Hepatocyte (in vitro differentiated cells): ENCODE results near the gene EVX2. TPM values are rescaled to one million over a fixed set of nuclear protein-coding genes. Genes with fewer than 3 reads are reported as not detected.

Experiments used
- DNase-seq: peaks from one replicate; pipeline ENCODE4 v3.0.0-alpha.2; 2016; ENCODE audit warnings: low spot score
- H2AFZ ChIP-seq: fragments of 200-600 bp; sonication (generic); 2 replicates; pipeline ENCODE4 v1.6.0; 2016; ENCODE audit warnings: antibody characterized with exemption, mild to moderate bottlenecking
- H3K27ac ChIP-seq: fragments of 200-600 bp; sonication (generic); 2 replicates; pipeline ENCODE4 v1.5.1; 2016; ENCODE audit warnings: mild to moderate bottlenecking
- H3K27me3 ChIP-seq: fragments of 200-600 bp; sonication (generic); 2 replicates; pipeline ENCODE4 v1.6.1; 2016
- H3K36me3 ChIP-seq: fragments of 200-600 bp; sonication (generic); replicated peaks from 2 replicates; pipeline ENCODE4 v1.5.1; 2016; ENCODE audit warnings: low read depth; ENCODE audit not compliant: insufficient read depth
- H3K4me1 ChIP-seq: fragments of 200-600 bp; sonication (generic); 2 replicates; pipeline ENCODE4 v1.5.1; 2016; ENCODE audit warnings: mild to moderate bottlenecking, moderate library complexity; ENCODE audit not compliant: insufficient read depth
- H3K4me2 ChIP-seq: fragments of 200-600 bp; sonication (generic); 2 replicates; pipeline ENCODE4 v1.6.0; 2016
- H3K4me3 ChIP-seq: fragments of 200-600 bp; sonication (generic); 2 replicates; pipeline ENCODE4 v1.5.1; 2016; ENCODE audit warnings: mild to moderate bottlenecking
- H3K79me2 ChIP-seq: fragments of 200-600 bp; sonication (generic); 2 replicates; pipeline ENCODE4 v1.6.0; 2017; ENCODE audit warnings: mild to moderate bottlenecking
- H3K9me2 ChIP-seq: fragments of 200-600 bp; sonication (generic); replicated peaks from 2 replicates; pipeline ENCODE4 v1.6.0; 2017; ENCODE audit warnings: mild to moderate bottlenecking; ENCODE audit not compliant: insufficient read depth
- H3K9me3 ChIP-seq: fragments of 200-600 bp; sonication (generic); 2 replicates; pipeline ENCODE4 v1.5.1; 2016; ENCODE audit warnings: low read depth, mild to moderate bottlenecking
- H4K20me1 ChIP-seq: fragments of 200-600 bp; sonication (generic); 2 replicates; pipeline ENCODE4 v1.6.0; 2016; ENCODE audit warnings: mild to moderate bottlenecking; ENCODE audit not compliant: insufficient read depth, poor library complexity, severe bottlenecking
- EZH2 ChIP-seq: fragments of 200-600 bp; sonication (generic); IDR thresholded peaks from 2 replicates; pipeline ENCODE4 v1.6.1; 2016; ENCODE audit warnings: antibody characterized with exemption, mild to moderate bottlenecking, borderline replicate concordance
- EZH2phosphoT487 ChIP-seq: fragments of 200-600 bp; sonication (generic); IDR thresholded peaks from one replicate; pipeline ENCODE4 v1.6.1; 2018; ENCODE audit warnings: antibody characterized with exemption, mild to moderate bottlenecking, low read depth, moderate library complexity; ENCODE audit not compliant: unreplicated experiment, severe bottlenecking
- WGBS: methylation state at CpG from one replicate; pipeline ENCODE4 v1.1.6; 2016; ENCODE audit warnings: low lambda C conversion rate; ENCODE audit errors: missing lambda C conversion rate; 5-methylcytosine and 5-hydroxymethylcytosine counted together
- polyA plus RNA-seq: library from polyadenylated mRNA; unstranded; fragments of >200 nt; fragmentation: Nextera tagmentation; extraction: Ambion mirVana; gene quantifications from 2 replicates; pipeline ENCODE4 v1.2.1, GENCODE V29; 2016
- total RNA-seq: library from RNA; depleted of rRNA; stranded (reverse); fragments of >200 nt; gene quantifications from 2 replicates; pipeline ENCODE4 v1.2.3, GENCODE V29; 2014
- TF ChIP-seq, protein P1 (sequence below): fragments of 200-600 bp; sonication (generic); IDR thresholded peaks from 2 replicates; pipeline ENCODE4 v1.5.1; 2016; ENCODE audit warnings: antibody characterized with exemption, mild to moderate bottlenecking; ENCODE audit not compliant: poor library complexity

The EVX2 gene
- total and polyA plus RNA-seq, 2 experiments from 2014 or later, result 1.7 to 3.5 TPM

DNA sequence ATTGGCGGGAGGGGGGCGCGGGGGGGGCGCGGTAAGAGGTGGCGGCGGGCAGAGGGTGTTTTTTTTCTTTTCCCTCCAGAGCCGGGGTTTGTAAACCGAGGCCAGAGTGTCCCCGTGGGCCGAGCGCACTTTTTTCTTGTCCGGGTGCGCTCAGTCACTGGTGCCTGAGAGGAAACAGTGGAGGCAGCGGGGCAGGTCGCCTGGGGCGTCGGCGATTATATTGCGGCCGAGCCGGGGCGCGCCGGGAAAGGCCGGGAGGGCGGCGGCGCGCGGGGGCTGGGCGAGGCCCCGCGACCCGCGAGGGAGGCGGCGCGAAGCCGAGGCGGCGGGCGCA lies 46.0 kb upstream of the EVX2 start:
- Histone ChIP-seq H3K4me2 (peak overlapping the region; percentile 91), H3K9me3 (no peaks in the 10 kb centered on the region), H3K27me3 (peaks cover 91% of the 10 kb centered on the region), H3K27ac (no peak overlapping the region), H2AFZ (peak overlapping the region; percentile 55), H3K36me3 (no peaks in the 10 kb centered on the region), H3K4me3 (peak overlapping the region; percentile 56), H3K4me1 (peaks cover 13% of the 10 kb centered on the region), H3K9me2 (no peaks in the 10 kb centered on the region), H4K20me1 (no peaks in the 10 kb centered on the region), H3K79me2 (no peaks in the 10 kb centered on the region)
- 5% methylated on average over 8 of the region's 43 CpGs for WGBS
- TF ChIP-seq EZH2 (no peak), EZH2phosphoT487 (no peak)
- TF ChIP-seq, protein P1, sequence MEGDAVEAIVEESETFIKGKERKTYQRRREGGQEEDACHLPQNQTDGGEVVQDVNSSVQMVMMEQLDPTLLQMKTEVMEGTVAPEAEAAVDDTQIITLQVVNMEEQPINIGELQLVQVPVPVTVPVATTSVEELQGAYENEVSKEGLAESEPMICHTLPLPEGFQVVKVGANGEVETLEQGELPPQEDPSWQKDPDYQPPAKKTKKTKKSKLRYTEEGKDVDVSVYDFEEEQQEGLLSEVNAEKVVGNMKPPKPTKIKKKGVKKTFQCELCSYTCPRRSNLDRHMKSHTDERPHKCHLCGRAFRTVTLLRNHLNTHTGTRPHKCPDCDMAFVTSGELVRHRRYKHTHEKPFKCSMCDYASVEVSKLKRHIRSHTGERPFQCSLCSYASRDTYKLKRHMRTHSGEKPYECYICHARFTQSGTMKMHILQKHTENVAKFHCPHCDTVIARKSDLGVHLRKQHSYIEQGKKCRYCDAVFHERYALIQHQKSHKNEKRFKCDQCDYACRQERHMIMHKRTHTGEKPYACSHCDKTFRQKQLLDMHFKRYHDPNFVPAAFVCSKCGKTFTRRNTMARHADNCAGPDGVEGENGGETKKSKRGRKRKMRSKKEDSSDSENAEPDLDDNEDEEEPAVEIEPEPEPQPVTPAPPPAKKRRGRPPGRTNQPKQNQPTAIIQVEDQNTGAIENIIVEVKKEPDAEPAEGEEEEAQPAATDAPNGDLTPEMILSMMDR, result no peak
- DNase-seq, result no peak

DNA sequence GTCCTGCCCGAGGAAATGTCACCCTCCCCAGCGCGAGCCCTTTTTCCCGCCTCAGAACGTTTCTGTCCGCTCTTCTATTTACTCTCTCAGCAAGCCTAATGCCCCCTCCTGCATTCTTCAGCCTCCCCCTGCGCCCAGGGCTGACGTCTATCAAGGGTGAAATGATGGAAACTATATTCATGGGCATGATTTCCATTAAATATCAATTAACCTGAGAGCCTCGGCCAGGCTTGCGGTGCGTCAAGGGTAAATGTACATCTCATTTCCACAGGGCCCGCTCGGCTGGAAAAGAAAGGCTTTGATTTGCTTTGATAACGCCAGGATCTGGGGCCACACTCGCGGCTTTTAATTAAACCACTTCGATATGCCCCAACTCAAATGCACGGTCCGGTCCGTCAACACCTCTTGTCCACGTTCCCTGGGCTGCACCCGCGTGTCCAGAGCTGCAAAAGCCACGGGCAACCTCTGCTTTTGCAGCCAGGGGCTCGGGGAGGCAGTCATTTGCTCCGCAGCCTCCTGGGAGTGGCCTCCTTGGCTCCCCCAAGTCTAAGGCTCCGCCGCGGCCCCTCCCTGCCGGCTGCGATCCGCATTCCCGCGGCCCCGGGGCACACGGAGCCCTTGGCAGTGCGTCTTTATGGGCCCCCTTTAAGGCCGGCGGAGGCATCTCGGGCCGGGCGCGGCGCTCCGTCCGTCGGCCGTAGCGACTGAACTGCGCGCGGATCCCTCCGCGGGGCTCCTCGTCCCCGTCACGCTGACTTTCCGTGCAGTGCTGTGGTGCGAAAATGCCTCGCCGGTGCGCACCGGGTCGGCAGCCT lies 45.4 kb upstream of the EVX2 start, which contains the start of gene HOXD8:
Gene HOXD8 (plus strand): TSS at position 724 of the 815 bp plus-strand sequence. CDS start 662 bp downstream, outside the sequence.
- Histone ChIP-seq H2AFZ (peak within 1 kb of the TSS; percentile 55), H3K4me1 (peaks cover 13% of the 10 kb centered on the region), H3K36me3 (no peaks in the 10 kb centered on the region), H3K4me2 (peak within 1 kb of the TSS; percentile 91), H3K9me2 (no peaks in the 10 kb centered on the region), H3K27ac (no peak within 1 kb of the TSS), H3K27me3 (peaks cover 91% of the 10 kb centered on the region), H4K20me1 (no peaks in the 10 kb centered on the region), H3K9me3 (no peaks in the 10 kb centered on the region), H3K79me2 (no peaks in the 10 kb centered on the region), H3K4me3 (peak within 1 kb of the TSS; percentile 56)
- TF ChIP-seq, protein P1, result no peak
- peak; percentile 93 for TF ChIP-seq EZH2
- peak; percentile 71 for DNase-seq
- WGBS, result 2% methylated on average over 54 of the region's 64 CpGs

DNA sequence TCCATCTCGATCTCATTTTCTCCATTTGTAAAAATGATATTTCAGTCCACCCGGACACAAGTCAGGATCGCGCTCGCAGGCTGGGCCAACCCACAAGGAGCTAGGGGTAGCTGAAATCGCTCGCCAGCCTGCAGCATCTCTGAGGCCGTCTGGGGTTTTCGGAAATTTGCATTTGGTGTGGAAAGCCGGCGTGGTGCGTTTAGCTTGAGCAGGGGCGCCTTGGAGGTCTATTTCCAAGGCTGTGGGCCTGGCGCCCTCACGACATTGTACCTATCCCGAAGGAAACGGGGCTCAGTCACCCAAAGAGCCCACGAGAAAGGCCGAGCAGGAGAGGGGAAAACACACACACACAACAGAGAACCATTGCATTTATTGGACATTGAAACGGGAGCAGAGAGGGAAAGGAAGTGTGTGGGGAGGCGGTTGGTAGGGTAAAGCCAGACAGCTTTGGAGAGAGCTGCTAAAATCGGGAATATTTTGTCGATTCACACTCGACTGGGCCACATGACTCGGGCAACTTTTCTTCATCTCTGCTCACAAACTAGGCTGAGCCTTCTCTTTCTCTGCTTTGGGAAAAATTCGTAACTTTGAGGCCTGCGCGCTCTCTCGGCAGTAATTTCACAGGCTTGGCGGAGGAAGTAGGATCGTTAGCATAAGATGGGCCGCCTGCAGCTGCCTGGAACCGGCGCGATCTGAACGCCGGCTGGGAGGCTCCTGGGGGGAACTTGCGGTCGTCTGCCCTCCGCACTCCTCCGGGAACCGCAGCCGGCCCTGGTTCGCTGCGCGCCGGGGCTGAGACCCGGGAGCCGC lies 44.6 kb upstream of the EVX2 start:
- Histone ChIP-seq H3K9me2 (no peaks in the 10 kb centered on the region), H2AFZ (peak overlapping the region; percentile 55), H3K36me3 (no peaks in the 10 kb centered on the region), H4K20me1 (no peaks in the 10 kb centered on the region), H3K27me3 (peaks cover 91% of the 10 kb centered on the region), H3K27ac (no peak overlapping the region), H3K9me3 (no peaks in the 10 kb centered on the region), H3K4me1 (peaks cover 14% of the 10 kb centered on the region), H3K4me2 (peak overlapping the region; percentile 91), H3K4me3 (peak overlapping the region; percentile 56), H3K79me2 (no peaks in the 10 kb centered on the region)
- no peak for DNase-seq
- no peak for TF ChIP-seq EZH2phosphoT487
- TF ChIP-seq EZH2, result no peak
- TF ChIP-seq, protein P1, result no peak
- 12% methylated on average over 49 of the region's 49 CpGs for WGBS
